HepG2 (cell line): Measurements from ENCODE around the gene QSOX1. TPM values are rescaled to one million over a fixed set of nuclear protein-coding genes. Genes with fewer than 3 reads are reported as not detected.

Source experiments
- ATAC-seq: fragments of 200-7000 bp; cut with Tn5 transposase; 3 replicates; pipeline ENCODE4 v1.9.1; 2020; ENCODE audit warnings: mild to moderate bottlenecking, moderate library complexity
- BruUV-seq: library from RNA; stranded (reverse); fragments of 400-500 nt; replicated peaks from 2 replicates; lab custom pipeline; 2021; lab: Mats Ljungman, UMichigan
- CTCF ChIA-PET: fragments of 300-600 bp; formaldehyde crosslinking; extraction: SDS; loops from one replicate; lab custom pipeline; 2021; ENCODE audit warnings: low total read pairs, inconsistent platforms, low intra/inter-chr PET ratio; lab: Yijun Ruan, JAX
- POLR2A ChIA-PET: fragments of 350-600 bp; sonication (Branson Sonifier 250); formaldehyde crosslinking; loops from one replicate; lab custom pipeline; 2020; ENCODE audit warnings: antibody characterized with exemption, inconsistent platforms; lab: Yijun Ruan, JAX
- DNase-seq: peaks from one replicate; pipeline ENCODE4 v3.0.0-alpha.2; 2015; ENCODE audit warnings: low spot score
- FAIRE-seq: peaks from 3 replicates; lab custom pipeline; 2011; peaks lifted over from hg19 to GRCh38; lab: Jason Lieb, UNC
- H2AFZ ChIP-seq: one replicate; pipeline ENCODE4 v1.6.1; 2011; ENCODE audit warnings: low read length, inconsistent platforms
- H3K27ac ChIP-seq: fragments of 300-600 bp; 3 replicates; pipeline ENCODE4 v1.8.0; 2011; ENCODE audit warnings: mixed run types, mild to moderate bottlenecking, mixed read lengths, low read length, inconsistent platforms; ENCODE audit not compliant: insufficient read depth; ENCODE audit errors: extremely low read length
- H3K27me3 ChIP-seq, 2 experiments: fragments of 200-600 bp in 1 of 2; 2 replicates in 1 of 2; 3 replicates in 1 of 2; pipeline versions ENCODE4 v1.6.0 to v1.8.0; 2011; ENCODE audit warnings: low read length in 2 of 2, mild to moderate bottlenecking in 2 of 2, moderate library complexity in 2 of 2, inconsistent platforms in 1 of 2; ENCODE audit not compliant: insufficient read depth in 2 of 2, control insufficient read depth in 1 of 2
- H3K36me3 ChIP-seq, 2 experiments: fragments of 200-600 bp in 1 of 2; replicated peaks in 1 of 2; 2 replicates in 1 of 2; 3 replicates in 1 of 2; pipeline versions ENCODE4 v1.5.1 to v1.8.0; 2011; ENCODE audit warnings: low read length in 2 of 2, inconsistent platforms in 1 of 2; ENCODE audit not compliant: insufficient read depth in 2 of 2, control insufficient read depth in 1 of 2
- H3K4me1 ChIP-seq: 2 replicates; pipeline ENCODE4 v1.5.1; 2012; ENCODE audit warnings: low read length, inconsistent platforms; ENCODE audit not compliant: insufficient read depth
- H3K4me2 ChIP-seq: 2 replicates; pipeline ENCODE4 v1.6.0; 2011; ENCODE audit warnings: low read depth, low read length, inconsistent platforms
- H3K4me3 ChIP-seq, 3 experiments: fragments of 200-600 bp in 1 of 3; sonication (generic), shearing (Covaris generic) in 1 of 3; replicated peaks in 1 of 3; 2 replicates each; pipeline ENCODE4 v1.5.1; 2011 to 2016; ENCODE audit warnings: low read length in 3 of 3, inconsistent platforms in 2 of 3, low read depth in 2 of 3, mild to moderate bottlenecking in 2 of 3, control low read depth in 1 of 3, mixed read lengths in 1 of 3; ENCODE audit not compliant: insufficient read depth in 1 of 3
- H3K79me2 ChIP-seq: one replicate; pipeline ENCODE4 v1.6.1; 2011; ENCODE audit warnings: low read length, inconsistent platforms; ENCODE audit not compliant: insufficient read depth
- H3K9ac ChIP-seq: 2 replicates; pipeline ENCODE4 v1.6.0; 2011; ENCODE audit warnings: mild to moderate bottlenecking, low read depth, low read length, inconsistent platforms; ENCODE audit not compliant: insufficient read depth
- H3K9me3 ChIP-seq: 2 replicates; pipeline ENCODE4 v1.5.1; 2012; ENCODE audit warnings: mild to moderate bottlenecking, low read length
- H4K20me1 ChIP-seq: 2 replicates; pipeline ENCODE4 v1.6.0; 2011; ENCODE audit warnings: inconsistent platforms, mild to moderate bottlenecking, low read length, moderate library complexity; ENCODE audit not compliant: insufficient read depth
- CREB1 ChIP-seq, 2 experiments: fragments of 450-650 bp in 1 of 2; IDR thresholded peaks; 2 replicates each; pipeline ENCODE4 v1.6.1; 2016 to 2017; ENCODE audit warnings: control low read depth in 1 of 2, mild to moderate bottlenecking in 1 of 2, missing compliant biosample characterization in 1 of 2, missing genetic modification characterization in 1 of 2
- MBD4 ChIP-seq: IDR thresholded peaks from 2 replicates; pipeline ENCODE4 v1.6.1; 2012; ENCODE audit warnings: low read length, inconsistent platforms, borderline replicate concordance
- MXI1 ChIP-seq: IDR thresholded peaks from 3 replicates; pipeline ENCODE4 v1.6.1; 2012; ENCODE audit warnings: low read depth, low read length, inconsistent platforms, borderline replicate concordance
- PCBP2 ChIP-seq: fragments of 200-400 bp; formaldehyde crosslinking; optimal IDR thresholded peaks from 2 replicates; pipeline ENCODE3; 2018; ENCODE audit warnings: low read length, low read depth; ENCODE audit not compliant: poor library complexity, severe bottlenecking
- SALL1 ChIP-seq: sonication (generic); formaldehyde crosslinking; IDR thresholded peaks from 2 replicates; pipeline ENCODE4 v1.8.0; 2022; ENCODE audit warnings: mild to moderate bottlenecking, missing genetic modification reagents
- STAG1 ChIP-seq: sonication (generic); formaldehyde crosslinking; IDR thresholded peaks from 2 replicates; pipeline ENCODE4 v1.4.0; 2020; ENCODE audit warnings: missing genetic modification reagents
- XRCC5 ChIP-seq: fragments of 200-400 bp; formaldehyde crosslinking; optimal IDR thresholded peaks from 2 replicates; pipeline ENCODE3; 2017; ENCODE audit warnings: mild to moderate bottlenecking, low read length
- ZNF543 ChIP-seq: sonication (generic); formaldehyde crosslinking; IDR thresholded peaks from 2 replicates; pipeline ENCODE4 v1.4.0; 2020; ENCODE audit warnings: mild to moderate bottlenecking, missing genetic modification reagents
- ZNF629 ChIP-seq: sonication (generic); formaldehyde crosslinking; conservative IDR thresholded peaks from 2 replicates; pipeline ENCODE4 v1.5.0; 2020; ENCODE audit warnings: missing genetic modification reagents
- ZNF781 ChIP-seq: sonication (generic); formaldehyde crosslinking; IDR thresholded peaks from 2 replicates; pipeline ENCODE4 v1.5.1; 2020; ENCODE audit warnings: borderline replicate concordance, mild to moderate bottlenecking, missing genetic modification reagents; ENCODE audit errors: not compliant biosample characterization
- ZSCAN21 ChIP-seq: sonication (generic); formaldehyde crosslinking; IDR thresholded peaks from 2 replicates; pipeline ENCODE4 v1.8.0; 2022; ENCODE audit warnings: mild to moderate bottlenecking, missing genetic modification reagents, moderate library complexity, borderline replicate concordance
- WGBS: methylation state at CpG from one replicate; pipeline ENCODE4 v1.1.6; 2017; ENCODE audit warnings: low lambda C conversion rate; 5-methylcytosine and 5-hydroxymethylcytosine counted together
- in situ Hi-C: cut with HindIII; loops from 2 replicates; pipeline ENCODE4 v1.10.0; 2017; ENCODE audit warnings: low pct_unique_long_range_greater_than_20kb; ENCODE audit not compliant: extremely low pct_ligation_motif_present
- intact Hi-C: fragments of 100-400 bp; cut with micrococcal nuclease; formaldehyde crosslinking; loops from one replicate; pipeline ENCODE4 v1.10.0; 2022; ENCODE audit not compliant: unreplicated experiment
- polyA plus RNA-seq, 8 experiments: library from polyadenylated mRNA; depleted of rRNA in 3 of 8; stranded (reverse) in 7 of 8; unstranded in 1 of 8; fragments of >200 nt; fragmentation: Illumina TruSeq in 4 of 8; extraction: Trizol in 4 of 8; gene quantifications; 2 replicates each; pipeline versions ENCODE4 v1.2.1 to v1.2.3, GENCODE V29; 2011 to 2016; ENCODE audit warnings: low read depth in 4 of 8, missing spikeins in 1 of 8, mixed read lengths in 1 of 8; ENCODE audit not compliant: insufficient read depth in 1 of 8
- total RNA-seq, 5 experiments: library from RNA; depleted of rRNA; stranded (reverse); fragments of >200 nt; fragmentation: Illumina TruSeq; extraction: Trizol; gene quantifications; 2 replicates each; pipeline ENCODE4 v1.2.3, GENCODE V29; 2016; ENCODE audit warnings: low read depth in 1 of 5
- TF ChIP-seq, protein P1 (sequence below): sonication (generic); formaldehyde crosslinking; IDR thresholded peaks from 2 replicates; pipeline ENCODE4 v1.5.1; 2020; ENCODE audit warnings: mild to moderate bottlenecking, missing genetic modification reagents, moderate library complexity
- TF ChIP-seq, protein P2 (sequence below): sonication (generic); formaldehyde crosslinking; IDR thresholded peaks from 2 replicates; pipeline ENCODE4 v1.5.0; 2020; ENCODE audit warnings: mild to moderate bottlenecking, missing genetic modification reagents, moderate library complexity

QSOX1 gene
- total and polyA plus RNA-seq, 2 of the 13 experiments (the other 11 are each of a cell fraction or from before 2014, with no cell fraction given): 6.8 to 40.2 TPM

DNA sequence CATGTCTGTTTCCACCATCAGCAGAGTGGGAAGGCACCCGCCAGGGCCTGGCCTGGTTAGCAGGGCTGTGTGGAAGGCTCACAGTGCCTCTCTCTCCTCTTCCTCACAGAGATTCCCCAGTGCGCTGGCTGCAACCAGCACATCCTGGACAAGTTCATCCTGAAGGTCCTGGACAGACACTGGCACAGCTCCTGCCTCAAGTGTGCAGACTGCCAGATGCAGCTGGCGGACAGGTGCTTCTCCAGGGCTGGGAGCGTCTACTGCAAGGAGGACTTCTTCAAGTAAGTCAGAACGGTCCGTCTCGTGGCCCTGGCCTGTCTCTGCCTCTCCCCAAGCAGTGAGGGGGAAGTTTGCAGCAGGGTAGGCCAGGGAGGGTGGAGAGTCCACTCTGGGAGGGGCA, 93.5 kb downstream of the QSOX1 start (continued):
- TF ChIP-seq, protein P1, sequence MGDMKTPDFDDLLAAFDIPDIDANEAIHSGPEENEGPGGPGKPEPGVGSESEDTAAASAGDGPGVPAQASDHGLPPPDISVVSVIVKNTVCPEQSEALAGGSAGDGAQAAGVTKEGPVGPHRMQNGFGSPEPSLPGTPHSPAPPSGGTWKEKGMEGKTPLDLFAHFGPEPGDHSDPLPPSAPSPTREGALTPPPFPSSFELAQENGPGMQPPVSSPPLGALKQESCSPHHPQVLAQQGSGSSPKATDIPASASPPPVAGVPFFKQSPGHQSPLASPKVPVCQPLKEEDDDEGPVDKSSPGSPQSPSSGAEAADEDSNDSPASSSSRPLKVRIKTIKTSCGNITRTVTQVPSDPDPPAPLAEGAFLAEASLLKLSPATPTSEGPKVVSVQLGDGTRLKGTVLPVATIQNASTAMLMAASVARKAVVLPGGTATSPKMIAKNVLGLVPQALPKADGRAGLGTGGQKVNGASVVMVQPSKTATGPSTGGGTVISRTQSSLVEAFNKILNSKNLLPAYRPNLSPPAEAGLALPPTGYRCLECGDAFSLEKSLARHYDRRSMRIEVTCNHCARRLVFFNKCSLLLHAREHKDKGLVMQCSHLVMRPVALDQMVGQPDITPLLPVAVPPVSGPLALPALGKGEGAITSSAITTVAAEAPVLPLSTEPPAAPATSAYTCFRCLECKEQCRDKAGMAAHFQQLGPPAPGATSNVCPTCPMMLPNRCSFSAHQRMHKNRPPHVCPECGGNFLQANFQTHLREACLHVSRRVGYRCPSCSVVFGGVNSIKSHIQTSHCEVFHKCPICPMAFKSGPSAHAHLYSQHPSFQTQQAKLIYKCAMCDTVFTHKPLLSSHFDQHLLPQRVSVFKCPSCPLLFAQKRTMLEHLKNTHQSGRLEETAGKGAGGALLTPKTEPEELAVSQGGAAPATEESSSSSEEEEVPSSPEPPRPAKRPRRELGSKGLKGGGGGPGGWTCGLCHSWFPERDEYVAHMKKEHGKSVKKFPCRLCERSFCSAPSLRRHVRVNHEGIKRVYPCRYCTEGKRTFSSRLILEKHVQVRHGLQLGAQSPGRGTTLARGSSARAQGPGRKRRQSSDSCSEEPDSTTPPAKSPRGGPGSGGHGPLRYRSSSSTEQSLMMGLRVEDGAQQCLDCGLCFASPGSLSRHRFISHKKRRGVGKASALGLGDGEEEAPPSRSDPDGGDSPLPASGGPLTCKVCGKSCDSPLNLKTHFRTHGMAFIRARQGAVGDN (CRISPR knock-in tag): peak; percentile 37
- TF ChIP-seq MBD4 (no peak), ZNF781 (CRISPR knock-in tag) (peak; percentile 8), ZSCAN21 (CRISPR knock-in tag) (no peak)

DNA sequence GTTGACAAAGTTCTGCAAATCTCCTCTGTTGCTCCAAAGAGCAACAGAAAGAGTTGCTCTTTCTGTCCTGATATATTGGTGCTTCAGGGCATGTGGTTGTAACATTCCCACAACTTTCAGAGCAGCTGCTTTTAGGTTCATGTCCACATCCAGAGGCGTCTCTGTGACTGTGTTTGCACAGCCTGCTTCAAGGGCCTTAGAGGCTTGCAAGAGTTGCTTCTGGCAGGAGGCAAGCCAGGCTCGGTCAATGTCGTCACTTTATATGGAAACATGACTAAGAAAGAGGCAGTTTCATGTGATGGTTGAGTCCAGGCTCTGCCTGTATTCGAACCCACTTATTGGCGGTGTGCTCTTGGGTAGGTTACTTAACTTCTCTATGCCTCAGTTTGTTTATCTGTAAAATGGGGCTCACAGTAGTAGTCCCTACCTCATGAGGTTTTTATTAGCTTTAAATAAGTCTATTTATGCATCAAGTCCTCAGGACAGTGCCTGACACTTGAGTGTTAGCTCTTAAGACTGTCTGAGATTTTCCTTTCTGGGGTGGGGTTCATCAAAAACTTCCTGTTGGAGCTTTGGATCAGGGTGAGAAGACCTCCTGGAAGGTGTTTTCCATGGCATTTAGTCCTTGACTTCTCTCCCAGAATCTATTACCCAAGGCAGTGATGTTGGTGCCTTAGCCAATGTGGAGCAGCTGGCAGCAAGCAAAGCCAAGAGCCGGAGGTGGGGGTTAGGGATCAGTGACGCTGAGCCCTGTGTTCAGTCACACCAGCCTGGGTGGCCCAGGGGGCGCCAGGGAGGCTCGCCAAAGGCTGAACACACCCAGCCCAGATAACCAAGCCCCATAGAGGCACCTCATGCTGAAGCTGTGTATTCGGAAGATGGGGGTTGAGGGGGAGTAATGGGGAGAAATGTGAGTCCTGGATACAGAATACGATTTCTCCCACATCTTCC, 94.3 kb downstream of the QSOX1 start:
- WGBS: 23% methylated on average over 8 of the region's 11 CpGs
- CTCF ChIA-PET: interaction anchor here (1.1 kb wide), 1 partner anchor 168 kb away, joined by 3 read pairs; no protein-coding TSS in a partner anchor
- Histone ChIP-seq H3K27me3 (no peaks in the 10 kb centered on the region; a peak in 2 of 5 replicates), H3K4me1 (peaks cover 79% of the 10 kb centered on the region), H3K36me3 (no peaks in the 10 kb centered on the region), H3K9ac (no peak overlapping the region), H3K4me3 (0 out of 6 replicates have a peak overlapping the region, but pooled peaks of 1 of the 3 experiments have one; percentile 1)
- ATAC-seq (peak; percentile 41), DNase-seq (no peak)
- in situ Hi-C loops: no loop called here
- POLR2A ChIA-PET: no interaction called here
- no peak for TF ChIP-seq MXI1
- TF ChIP-seq ZNF629 (CRISPR knock-in tag): peak; percentile 85
- TF ChIP-seq PCBP2: no peak
- peak; percentile 37 for TF ChIP-seq STAG1 (CRISPR knock-in tag)
- TF ChIP-seq, protein P2, sequence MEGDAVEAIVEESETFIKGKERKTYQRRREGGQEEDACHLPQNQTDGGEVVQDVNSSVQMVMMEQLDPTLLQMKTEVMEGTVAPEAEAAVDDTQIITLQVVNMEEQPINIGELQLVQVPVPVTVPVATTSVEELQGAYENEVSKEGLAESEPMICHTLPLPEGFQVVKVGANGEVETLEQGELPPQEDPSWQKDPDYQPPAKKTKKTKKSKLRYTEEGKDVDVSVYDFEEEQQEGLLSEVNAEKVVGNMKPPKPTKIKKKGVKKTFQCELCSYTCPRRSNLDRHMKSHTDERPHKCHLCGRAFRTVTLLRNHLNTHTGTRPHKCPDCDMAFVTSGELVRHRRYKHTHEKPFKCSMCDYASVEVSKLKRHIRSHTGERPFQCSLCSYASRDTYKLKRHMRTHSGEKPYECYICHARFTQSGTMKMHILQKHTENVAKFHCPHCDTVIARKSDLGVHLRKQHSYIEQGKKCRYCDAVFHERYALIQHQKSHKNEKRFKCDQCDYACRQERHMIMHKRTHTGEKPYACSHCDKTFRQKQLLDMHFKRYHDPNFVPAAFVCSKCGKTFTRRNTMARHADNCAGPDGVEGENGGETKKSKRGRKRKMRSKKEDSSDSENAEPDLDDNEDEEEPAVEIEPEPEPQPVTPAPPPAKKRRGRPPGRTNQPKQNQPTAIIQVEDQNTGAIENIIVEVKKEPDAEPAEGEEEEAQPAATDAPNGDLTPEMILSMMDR: peak; percentile 53
- peak; percentile 31 for TF ChIP-seq XRCC5
- no peak for TF ChIP-seq ZNF543 (CRISPR knock-in tag)
- TF ChIP-seq SALL1: no peak
- peak; percentile 7; the same call in 1 of the 2 replicates for TF ChIP-seq CREB1 (IDR thresholded peaks at IDR 0.05)
- TF ChIP-seq CREB1 (CRISPR knock-in tag; IDR thresholded peaks at IDR 0.05): no peak
- TF ChIP-seq, all 625 proteins: peak for 5
- H4K20me1 ChIP-seq: no peaks in the 10 kb centered on the region
- no TSS peak for BruUV-seq
- peak overlapping the region; percentile 45 for H3K4me2 ChIP-seq
- H3K9me3 ChIP-seq: no peaks in the 10 kb centered on the region
- H2AFZ ChIP-seq: no peak overlapping the region
- intact Hi-C loops: loop anchor here (10.0 kb wide), 1 partner anchor 64 kb away; no protein-coding TSS in a partner anchor
- H3K79me2 ChIP-seq: no peaks in the 10 kb centered on the region
- no peak for FAIRE-seq
- no peak overlapping the region for H3K27ac ChIP-seq
